ENCODE measurements around the gene SLAMF9.

SLAMF9 gene

GRCh38 chr1:159955456-159955855 lies 1.4 kb upstream of the SLAMF9 start:
- H4K91ac ChIP-seq (ENCODE audit: low read depth, low read length, poor library complexity) = no peak overlapping the region
- H2BK15ac ChIP-seq (ENCODE audit: low read length) = no peak overlapping the region
- H3K27ac ChIP-seq (replicated peaks; ENCODE audit: low read length) = no peak overlapping the region
- H2BK120ac ChIP-seq (ENCODE audit: low read depth, low read length) = no peak overlapping the region
- no peaks in the 10 kb centered on the region for H3K79me1 ChIP-seq (ENCODE audit: low read depth, low read length)
- no peaks in the 10 kb centered on the region for H3K36me3 ChIP-seq (replicated peaks in 1 of 2; ENCODE audit: control insufficient read depth in 2 of 2, insufficient read depth in 2 of 2, low read length in 2 of 2)
- no CpG with 5 or more reads among the region's 3 CpGs for WGBS, 2 donors (ENCODE audit: extremely low coverage in 2 of 2, insufficient read length in 2 of 2, insufficient replicate concordance in 1 of 2)
- no peak overlapping the region for H3K4me2 ChIP-seq (ENCODE audit: insufficient read depth, low read length, poor library complexity, severe bottlenecking)
- no peak overlapping the region for H4K8ac ChIP-seq (ENCODE audit: low read depth, low read length)
- H2BK5ac ChIP-seq (ENCODE audit: low read length) = no peak overlapping the region
- H3K23ac ChIP-seq (ENCODE audit: low read depth, low read length, poor library complexity) = no peak overlapping the region
- H3K14ac ChIP-seq (ENCODE audit: low read length) = no peak overlapping the region
- H3K9me3 ChIP-seq (replicated peaks in 1 of 2; ENCODE audit: control insufficient read depth in 2 of 2, insufficient read depth in 1 of 2, low read depth in 1 of 2, low read length in 2 of 2) = no peaks in the 10 kb centered on the region
- no peak for DNase-seq (ENCODE audit: low spot score)
- no peak overlapping the region for H3K4me3 ChIP-seq (ENCODE audit: low read length in 2 of 2)
- no peaks in the 10 kb centered on the region for H3K4me1 ChIP-seq (ENCODE audit: control insufficient read depth in 2 of 2, insufficient read depth in 1 of 2, low read depth in 1 of 2, low read length in 2 of 2)
- H3K27me3 ChIP-seq (ENCODE audit: control insufficient read depth in 3 of 3, insufficient read depth in 3 of 3, low read depth in 1 of 3, low read length in 3 of 3) = peaks cover 0 to 53% (median 0%) of the 10 kb centered on the region in 3 experiments
- H2AFZ ChIP-seq (ENCODE audit: low read length) = no peak overlapping the region
- H3K4ac ChIP-seq (ENCODE audit: low read length) = no peak overlapping the region
- H3K18ac ChIP-seq (ENCODE audit: low read length) = no peak overlapping the region
- no peak overlapping the region for H2BK12ac ChIP-seq (ENCODE audit: low read length)
- no peak overlapping the region for H3K9ac ChIP-seq (ENCODE audit: low read depth, low read length, poor library complexity)
- H2AK5ac ChIP-seq (ENCODE audit: low read depth, low read length) = no peak overlapping the region

- Histone ChIP-seq H3K4me3 (ENCODE audit: low read length in 2 of 2) (no peak overlapping the region), H3K36me3 (replicated peaks in 1 of 2; ENCODE audit: control insufficient read depth in 2 of 2, insufficient read depth in 2 of 2, low read length in 2 of 2) (no peaks in the 10 kb centered on the region), H3K4me1 (ENCODE audit: control insufficient read depth in 2 of 2, insufficient read depth in 1 of 2, low read depth in 1 of 2, low read length in 2 of 2) (peaks cover 0 to 1% of the 10 kb centered on the region in 2 donors), H4K91ac (ENCODE audit: low read depth, low read length, poor library complexity) (no peak overlapping the region), H2BK5ac (ENCODE audit: low read length) (no peak overlapping the region), H3K9me3 (replicated peaks in 1 of 2; ENCODE audit: control insufficient read depth in 2 of 2, insufficient read depth in 1 of 2, low read depth in 1 of 2, low read length in 2 of 2) (no peaks in the 10 kb centered on the region), H3K14ac (ENCODE audit: low read length) (no peak overlapping the region), H2BK12ac (ENCODE audit: low read length) (no peak overlapping the region), H3K4me2 (ENCODE audit: insufficient read depth, low read length, poor library complexity, severe bottlenecking) (no peak overlapping the region), H3K27me3 (ENCODE audit: control insufficient read depth in 3 of 3, insufficient read depth in 3 of 3, low read depth in 1 of 3, low read length in 3 of 3) (peaks cover 0 to 65% (median 0%) of the 10 kb centered on the region in 3 experiments), H2AK5ac (ENCODE audit: low read depth, low read length) (no peak overlapping the region), H3K27ac (replicated peaks; ENCODE audit: low read length) (no peak overlapping the region), H2AFZ (ENCODE audit: low read length) (no peak overlapping the region), H2BK120ac (ENCODE audit: low read depth, low read length) (no peak overlapping the region), H4K8ac (ENCODE audit: low read depth, low read length) (no peak overlapping the region), H3K4ac (ENCODE audit: low read length) (no peak overlapping the region), H2BK15ac (ENCODE audit: low read length) (no peak overlapping the region), H3K23ac (ENCODE audit: low read depth, low read length, poor library complexity) (no peak overlapping the region), H3K79me1 (ENCODE audit: low read depth, low read length) (no peaks in the 10 kb centered on the region), H3K9ac (ENCODE audit: low read depth, low read length, poor library complexity) (no peak overlapping the region), H3K18ac (ENCODE audit: low read length) (no peak overlapping the region)
- DNase-seq (ENCODE audit: low spot score) = no peak
- no CpG with 5 or more reads among the region's 5 CpGs for WGBS, 2 donors (ENCODE audit: extremely low coverage in 2 of 2, insufficient read length in 2 of 2, insufficient replicate concordance in 1 of 2)
Observed at GRCh38 chr1:159952932-159953331, 1.1 kb downstream of the SLAMF9 start.

GRCh38 chr1:159951551-159951950 lies 2.5 kb downstream of the SLAMF9 start:
- Histone ChIP-seq H3K4me3 (ENCODE audit: low read length in 2 of 2) (no peak overlapping the region), H2BK5ac (ENCODE audit: low read length) (no peak overlapping the region), H3K27ac (replicated peaks; ENCODE audit: low read length) (no peak overlapping the region), H3K4me2 (ENCODE audit: insufficient read depth, low read length, poor library complexity, severe bottlenecking) (no peak overlapping the region), H3K4ac (ENCODE audit: low read length) (no peak overlapping the region), H2AK5ac (ENCODE audit: low read depth, low read length) (no peak overlapping the region), H2AFZ (ENCODE audit: low read length) (no peak overlapping the region), H2BK12ac (ENCODE audit: low read length) (no peak overlapping the region), H2BK120ac (ENCODE audit: low read depth, low read length) (no peak overlapping the region), H3K36me3 (replicated peaks in 1 of 2; ENCODE audit: control insufficient read depth in 2 of 2, insufficient read depth in 2 of 2, low read length in 2 of 2) (no peaks in the 10 kb centered on the region), H3K14ac (ENCODE audit: low read length) (no peak overlapping the region), H3K79me1 (ENCODE audit: low read depth, low read length) (no peaks in the 10 kb centered on the region), H2BK15ac (ENCODE audit: low read length) (no peak overlapping the region), H3K9me3 (replicated peaks in 1 of 2; ENCODE audit: control insufficient read depth in 2 of 2, insufficient read depth in 1 of 2, low read depth in 1 of 2, low read length in 2 of 2) (no peaks in the 10 kb centered on the region), H3K23ac (ENCODE audit: low read depth, low read length, poor library complexity) (no peak overlapping the region), H4K91ac (ENCODE audit: low read depth, low read length, poor library complexity) (no peak overlapping the region), H3K4me1 (ENCODE audit: control insufficient read depth in 2 of 2, insufficient read depth in 1 of 2, low read depth in 1 of 2, low read length in 2 of 2) (peaks cover 0 to 1% of the 10 kb centered on the region in 2 donors), H3K27me3 (ENCODE audit: control insufficient read depth in 3 of 3, insufficient read depth in 3 of 3, low read depth in 1 of 3, low read length in 3 of 3) (peaks cover 0 to 73% (median 0%) of the 10 kb centered on the region in 3 experiments), H3K18ac (ENCODE audit: low read length) (no peak overlapping the region), H4K8ac (ENCODE audit: low read depth, low read length) (no peak overlapping the region), H3K9ac (ENCODE audit: low read depth, low read length, poor library complexity) (no peak overlapping the region)
- DNase-seq (ENCODE audit: low spot score) = no peak
- whole genome bisulfite sequencing, 2 donors (ENCODE audit: extremely low coverage in 2 of 2, insufficient read length in 2 of 2, insufficient replicate concordance in 1 of 2) = no CpG with 5 or more reads among the region's 1 CpG

- Histone ChIP-seq H2AK5ac (ENCODE audit: low read depth, low read length) (no peak overlapping the region), H3K18ac (ENCODE audit: low read length) (no peak overlapping the region), H2AFZ (ENCODE audit: low read length) (no peak overlapping the region), H3K23ac (ENCODE audit: low read depth, low read length, poor library complexity) (no peak overlapping the region), H3K4ac (ENCODE audit: low read length) (no peak overlapping the region), H4K91ac (ENCODE audit: low read depth, low read length, poor library complexity) (no peak overlapping the region), H3K36me3 (replicated peaks in 1 of 2; ENCODE audit: control insufficient read depth in 2 of 2, insufficient read depth in 2 of 2, low read length in 2 of 2) (no peaks in the 10 kb centered on the region), H2BK12ac (ENCODE audit: low read length) (no peak overlapping the region), H4K8ac (ENCODE audit: low read depth, low read length) (no peak overlapping the region), H3K27ac (replicated peaks; ENCODE audit: low read length) (no peak overlapping the region), H3K9ac (ENCODE audit: low read depth, low read length, poor library complexity) (no peak overlapping the region), H2BK5ac (ENCODE audit: low read length) (no peak overlapping the region), H3K4me1 (ENCODE audit: control insufficient read depth in 2 of 2, insufficient read depth in 1 of 2, low read depth in 1 of 2, low read length in 2 of 2) (peaks cover 0 to 3% of the 10 kb centered on the region in 2 donors), H3K4me3 (ENCODE audit: low read length in 2 of 2) (no peak overlapping the region), H3K9me3 (replicated peaks in 1 of 2; ENCODE audit: control insufficient read depth in 2 of 2, insufficient read depth in 1 of 2, low read depth in 1 of 2, low read length in 2 of 2) (no peaks in the 10 kb centered on the region), H3K79me1 (ENCODE audit: low read depth, low read length) (no peaks in the 10 kb centered on the region), H3K14ac (ENCODE audit: low read length) (no peak overlapping the region), H2BK120ac (ENCODE audit: low read depth, low read length) (no peak overlapping the region), H3K27me3 (ENCODE audit: control insufficient read depth in 3 of 3, insufficient read depth in 3 of 3, low read depth in 1 of 3, low read length in 3 of 3) (peaks cover 0 to 74% (median 0%) of the 10 kb centered on the region in 3 experiments), H2BK15ac (ENCODE audit: low read length) (no peak overlapping the region), H3K4me2 (ENCODE audit: insufficient read depth, low read length, poor library complexity, severe bottlenecking) (no peak overlapping the region)
- DNase-seq (ENCODE audit: low spot score) = no peak
- no CpG with 5 or more reads among the region's 2 CpGs for WGBS, 2 donors (ENCODE audit: extremely low coverage in 2 of 2, insufficient read length in 2 of 2, insufficient replicate concordance in 1 of 2)
Observed at GRCh38 chr1:159951016-159951415, 3.0 kb downstream of the SLAMF9 start.
